HL-60/S4 (cell line): ENCODE measurements around the gene CEND1.
"Not testable (repeated sequence)": the region's sequence is repeated elsewhere in the genome, so short reads cannot be mapped to it uniquely, and the experiment has no call there.

ENCODE experiments used
- in situ Hi-C: fragments of 300-500 bp; cut with MboI; formaldehyde crosslinking; loops from 2 replicates; pipeline ENCODE4 v1.14.3; 2022; ENCODE audit warnings: low sequenced_read_pairs

Gene CEND1

DNA sequence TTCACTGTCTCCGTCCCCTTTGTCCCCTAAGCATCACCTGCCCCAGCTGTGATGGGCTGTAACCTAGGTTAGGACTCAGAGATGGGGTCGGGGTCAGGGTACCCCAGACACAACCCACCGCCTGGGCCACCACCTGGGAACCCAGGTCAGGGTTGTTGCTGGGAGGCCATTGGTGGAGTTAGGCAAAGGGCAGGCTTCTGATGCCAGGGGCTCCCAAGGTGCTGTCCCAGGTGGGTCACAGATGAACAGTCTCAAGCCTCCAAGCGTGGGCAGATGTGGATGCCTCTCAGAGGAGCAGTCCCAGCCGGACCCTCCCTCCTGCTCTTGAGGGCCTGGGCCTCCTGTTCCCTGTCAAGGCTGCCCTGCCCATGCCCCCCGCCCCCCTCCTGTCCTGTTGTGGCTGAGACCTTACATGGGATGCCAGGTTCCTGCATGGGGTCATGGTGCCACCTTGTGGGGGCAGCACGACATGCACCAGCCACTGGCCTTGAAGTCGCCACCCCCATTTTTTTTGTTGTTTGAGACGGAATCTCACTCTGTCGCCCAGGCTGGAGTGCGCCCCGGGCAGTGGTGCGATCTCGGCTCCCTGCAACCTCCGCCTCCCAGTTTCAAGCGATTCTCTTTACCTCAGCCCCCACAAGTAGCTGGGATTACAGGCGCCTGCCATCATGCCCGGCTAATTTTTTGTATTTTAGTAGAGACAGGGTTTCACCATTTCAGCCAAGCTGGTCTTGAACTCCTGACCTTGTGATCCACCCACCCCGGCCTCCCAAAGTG is 24.7 kb downstream of the CEND1 start:
- in situ Hi-C loops: no loop called here

DNA sequence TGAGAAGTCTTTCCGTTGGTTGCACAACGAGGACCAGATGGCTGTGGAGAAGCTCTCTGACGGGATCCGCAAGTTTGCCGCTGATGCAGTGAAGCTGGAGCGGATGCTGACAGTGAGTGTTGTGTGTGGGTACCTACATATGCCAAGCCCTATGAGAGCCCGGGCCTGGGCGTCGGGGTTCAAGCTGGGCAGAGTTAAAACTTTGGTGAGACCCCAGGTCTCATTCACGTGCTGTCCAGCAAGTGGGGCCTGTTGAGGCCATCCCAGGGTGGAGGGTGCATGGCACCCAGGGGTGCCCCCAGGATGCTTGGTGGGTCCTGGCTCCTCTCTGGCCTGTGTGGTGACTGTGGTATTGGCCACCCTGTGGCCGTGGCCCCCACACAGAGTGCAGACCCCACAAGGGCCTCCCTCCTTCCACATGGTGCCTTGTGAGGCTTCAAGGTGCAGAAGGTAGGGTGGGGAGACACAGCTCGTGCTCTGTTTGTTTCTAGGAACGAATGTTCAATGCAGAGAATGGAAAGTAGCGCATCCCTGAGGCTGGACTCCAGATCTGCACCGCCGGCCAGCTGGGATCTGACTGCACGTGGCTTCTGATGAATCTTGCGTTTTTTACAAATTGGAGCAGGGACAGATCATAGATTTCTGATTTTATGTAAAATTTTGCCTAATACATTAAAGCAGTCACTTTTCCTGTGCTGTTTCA is 25.4 kb downstream of the CEND1 start:
- in situ Hi-C loops: no loop called here

DNA sequence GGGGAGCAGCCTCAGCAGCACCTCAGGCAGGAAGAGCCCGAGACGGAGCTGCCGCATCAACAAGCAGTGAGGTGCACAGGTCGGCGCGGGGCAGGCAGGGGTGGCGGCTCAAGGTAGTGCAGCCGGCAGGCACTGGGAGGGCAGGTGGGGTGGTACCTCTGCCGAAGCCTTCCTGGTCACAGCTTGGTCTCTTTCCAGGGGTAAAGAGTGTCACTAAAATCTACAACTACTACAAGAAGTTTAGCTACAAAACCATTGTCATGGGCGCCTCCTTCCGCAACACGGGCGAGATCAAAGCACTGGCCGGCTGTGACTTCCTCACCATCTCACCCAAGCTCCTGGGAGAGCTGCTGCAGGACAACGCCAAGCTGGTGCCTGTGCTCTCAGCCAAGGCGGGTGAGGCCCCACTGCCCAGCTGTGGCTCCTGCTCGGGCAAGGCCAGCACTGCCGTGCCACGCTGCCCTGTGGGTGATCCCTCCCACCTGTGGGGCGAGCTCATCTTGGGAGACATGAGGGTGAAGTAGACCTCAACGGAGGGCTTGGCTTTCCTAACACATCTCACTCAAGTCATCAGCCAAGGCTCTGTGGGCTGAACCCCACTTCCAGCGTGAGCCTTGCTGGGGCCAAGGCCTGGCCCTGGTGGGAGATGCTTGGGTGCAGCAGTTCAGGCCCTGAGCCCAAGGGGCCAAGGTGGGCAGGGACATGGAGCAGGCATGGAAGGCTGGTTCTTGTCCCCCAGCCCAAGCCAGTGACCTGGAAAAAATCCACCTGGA is 26.2 kb downstream of the CEND1 start:
- in situ Hi-C loops: no loop called here

DNA sequence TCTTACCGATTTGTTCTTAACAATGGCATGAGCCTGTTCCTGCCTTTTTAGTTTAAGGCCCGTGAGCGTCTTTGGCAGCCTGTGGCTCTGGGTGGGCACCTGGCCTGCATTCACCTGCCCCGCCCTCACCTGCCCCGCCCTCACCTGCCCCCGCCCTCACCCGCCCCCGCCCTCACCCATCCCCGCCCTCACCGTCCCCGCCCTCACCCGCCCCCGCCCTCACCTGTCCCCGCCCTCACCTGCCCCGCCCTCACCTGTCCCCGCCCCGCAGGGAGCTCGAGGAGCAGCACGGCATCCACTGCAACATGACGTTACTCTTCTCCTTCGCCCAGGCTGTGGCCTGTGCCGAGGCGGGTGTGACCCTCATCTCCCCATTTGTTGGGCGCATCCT is 26.8 kb downstream of the CEND1 start:
- in situ Hi-C loops: no loop called here

DNA sequence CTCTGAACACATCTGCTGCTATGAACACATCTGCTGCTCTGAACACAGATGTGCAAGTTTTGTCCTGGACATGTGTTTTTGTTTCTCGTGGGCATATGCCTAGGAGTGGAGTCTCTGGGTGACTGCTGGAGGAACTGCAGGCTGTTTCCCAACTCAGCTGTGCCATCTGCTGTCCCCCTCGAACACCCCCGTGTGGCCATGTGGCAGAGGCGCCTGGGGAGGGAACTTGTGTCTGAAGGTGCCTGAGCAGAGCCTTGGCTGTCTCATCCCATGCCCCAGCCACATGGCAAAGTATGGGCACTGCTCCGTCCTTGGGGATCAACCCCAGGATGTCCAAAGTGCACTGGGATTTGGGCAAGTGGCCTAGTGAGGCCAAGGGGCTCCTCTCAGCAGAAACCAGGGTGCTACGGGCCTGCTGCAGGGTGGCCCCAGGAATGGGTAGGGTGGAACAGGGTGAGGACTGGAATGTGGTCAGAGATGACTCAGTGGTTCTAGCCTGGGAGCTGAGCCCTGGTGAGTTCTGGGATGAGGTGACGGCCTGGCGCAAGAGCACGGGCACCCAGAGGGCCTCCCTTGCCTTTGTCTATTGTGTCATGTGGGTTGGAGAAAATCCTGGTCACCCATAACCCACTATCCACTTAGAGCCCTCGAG is 27.3 kb downstream of the CEND1 start:
- in situ Hi-C loops: no loop called here

DNA sequence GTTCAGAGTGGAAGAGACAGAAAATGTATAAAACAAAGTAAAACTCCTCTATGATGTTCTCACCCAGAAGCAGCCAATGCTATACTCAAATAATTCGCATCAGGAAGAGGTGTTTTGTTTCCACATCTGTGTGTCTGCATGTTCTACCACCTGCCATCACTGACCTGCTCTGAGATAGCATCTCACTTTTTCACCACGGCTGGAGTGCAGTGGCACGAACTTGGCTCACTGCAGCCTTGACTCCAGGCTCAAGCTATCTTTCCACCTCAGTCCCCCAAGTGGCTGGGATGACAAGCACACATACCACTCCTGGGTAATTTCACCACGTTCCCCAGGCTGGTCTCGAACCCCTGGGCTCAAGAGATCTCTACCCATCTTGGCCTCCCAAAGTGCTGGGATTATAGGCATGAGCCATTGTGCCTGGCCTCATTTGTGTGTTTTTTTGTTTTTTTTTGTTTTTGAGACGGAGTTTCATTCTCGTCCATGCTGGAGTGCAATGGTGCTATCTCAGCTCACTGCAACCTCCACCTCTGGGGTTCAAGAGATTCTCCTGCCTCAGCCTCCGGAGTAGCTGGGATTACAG is 28.3 kb downstream of the CEND1 start:
- in situ Hi-C loops: no loop called here

DNA sequence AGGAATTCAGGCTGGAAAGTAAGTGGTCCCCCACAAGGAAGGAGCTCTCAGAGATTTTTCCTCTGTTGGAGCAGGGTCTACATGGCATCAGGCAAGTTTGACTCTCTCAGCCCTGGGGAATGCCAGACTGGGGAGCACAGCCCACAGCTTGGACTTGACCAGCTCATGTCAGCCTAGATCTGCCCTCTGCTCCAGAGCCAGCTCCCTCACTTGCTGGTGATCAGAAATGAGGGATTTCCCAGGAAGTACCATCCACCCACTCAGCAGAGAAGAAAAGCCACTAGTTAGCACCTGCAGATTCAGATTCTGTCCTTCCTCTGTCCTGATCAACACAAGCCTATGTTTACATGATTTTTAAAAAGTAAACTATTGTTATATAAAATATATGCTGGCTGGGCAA is 29.7 kb downstream of the CEND1 start:
- in situ Hi-C loops: no loop called here

DNA sequence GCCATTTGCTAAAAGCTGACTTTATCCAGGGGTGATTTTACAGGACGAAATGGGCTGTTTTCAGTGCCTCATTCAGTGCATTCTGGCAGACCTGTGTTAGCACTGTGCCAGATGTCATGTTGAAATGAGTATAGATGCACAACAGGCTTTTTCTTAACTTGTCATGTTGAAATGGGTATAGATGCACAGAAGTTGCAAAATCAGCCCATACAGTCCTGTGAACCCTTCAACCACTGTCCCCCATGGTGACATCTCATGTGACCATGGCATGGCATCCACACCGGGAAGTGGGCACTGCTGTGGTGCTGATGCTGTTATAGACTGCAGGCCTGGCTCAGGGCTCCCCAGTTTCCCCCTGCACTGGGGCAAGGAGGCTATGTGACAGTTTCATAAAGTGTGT is 40.2 kb downstream of the CEND1 start:
- in situ Hi-C loops: no loop called here

DNA sequence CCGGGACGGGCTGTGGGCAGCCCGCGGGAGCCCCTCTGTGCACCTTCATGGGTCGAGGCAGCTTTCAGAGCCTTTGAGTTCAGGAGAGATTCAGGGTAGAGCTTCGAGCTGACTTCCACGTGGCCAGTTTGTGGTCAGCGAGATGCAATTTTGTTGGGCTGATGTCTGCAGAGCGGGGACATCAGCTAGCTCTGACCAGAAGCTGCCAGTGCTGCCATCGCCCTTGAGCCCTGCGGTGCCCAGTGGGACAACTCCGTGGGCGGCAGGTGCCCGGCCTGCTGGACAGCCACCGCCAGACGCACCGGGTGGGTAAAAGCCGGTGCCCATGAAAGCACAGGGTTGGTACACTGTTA is 41.9 kb downstream of the CEND1 start:
- in situ Hi-C loops: no loop called here

DNA sequence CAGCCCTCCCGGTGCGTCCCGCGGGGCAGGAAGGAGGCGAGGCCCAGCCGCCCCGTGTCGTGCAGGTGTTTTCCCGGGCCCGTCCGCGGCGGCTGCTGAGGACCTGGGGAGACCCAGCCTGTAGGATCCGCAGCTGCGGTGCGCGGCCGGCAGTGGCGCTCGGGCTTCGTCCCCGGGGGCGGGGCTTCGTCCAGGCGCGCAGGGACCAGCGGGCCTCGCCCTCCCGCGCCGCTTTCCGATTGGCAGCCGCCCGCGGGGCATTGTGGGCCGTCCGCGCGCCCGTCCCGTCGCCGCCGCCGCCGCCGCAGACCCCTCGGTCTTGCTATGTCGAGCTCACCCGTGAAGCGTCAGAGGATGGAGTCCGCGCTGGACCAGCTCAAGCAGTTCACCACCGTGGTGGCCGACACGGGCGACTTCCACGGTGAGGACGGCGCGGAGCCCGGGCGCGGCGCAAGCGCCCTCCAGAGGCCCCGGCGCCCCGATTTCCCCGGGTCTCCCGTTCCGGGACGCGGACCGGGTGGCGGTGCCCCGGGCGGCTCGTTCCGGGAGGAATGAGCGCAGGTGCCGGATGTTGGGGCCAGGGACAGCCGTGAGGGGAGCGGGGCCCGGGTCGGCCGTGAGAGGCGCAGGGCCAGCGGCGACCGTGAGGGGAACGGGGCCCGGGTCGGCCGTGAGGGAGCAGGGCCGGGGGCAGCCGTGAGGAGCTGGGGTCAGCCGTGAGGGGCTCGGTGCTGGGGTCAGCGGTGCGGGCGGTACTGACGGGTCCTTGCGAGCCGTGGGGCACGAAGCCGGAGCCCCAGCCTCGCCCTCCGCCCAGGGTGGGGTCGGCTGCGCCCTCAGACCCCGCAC is 42.5 kb downstream of the CEND1 start, which contains the start of gene TALDO1:
Gene TALDO1, plus strand, starts transcription at position 307 of the 849 bp plus-strand sequence. Its CDS starts 18 bp downstream, at position 325.
- in situ Hi-C loops: no loop called here

DNA sequence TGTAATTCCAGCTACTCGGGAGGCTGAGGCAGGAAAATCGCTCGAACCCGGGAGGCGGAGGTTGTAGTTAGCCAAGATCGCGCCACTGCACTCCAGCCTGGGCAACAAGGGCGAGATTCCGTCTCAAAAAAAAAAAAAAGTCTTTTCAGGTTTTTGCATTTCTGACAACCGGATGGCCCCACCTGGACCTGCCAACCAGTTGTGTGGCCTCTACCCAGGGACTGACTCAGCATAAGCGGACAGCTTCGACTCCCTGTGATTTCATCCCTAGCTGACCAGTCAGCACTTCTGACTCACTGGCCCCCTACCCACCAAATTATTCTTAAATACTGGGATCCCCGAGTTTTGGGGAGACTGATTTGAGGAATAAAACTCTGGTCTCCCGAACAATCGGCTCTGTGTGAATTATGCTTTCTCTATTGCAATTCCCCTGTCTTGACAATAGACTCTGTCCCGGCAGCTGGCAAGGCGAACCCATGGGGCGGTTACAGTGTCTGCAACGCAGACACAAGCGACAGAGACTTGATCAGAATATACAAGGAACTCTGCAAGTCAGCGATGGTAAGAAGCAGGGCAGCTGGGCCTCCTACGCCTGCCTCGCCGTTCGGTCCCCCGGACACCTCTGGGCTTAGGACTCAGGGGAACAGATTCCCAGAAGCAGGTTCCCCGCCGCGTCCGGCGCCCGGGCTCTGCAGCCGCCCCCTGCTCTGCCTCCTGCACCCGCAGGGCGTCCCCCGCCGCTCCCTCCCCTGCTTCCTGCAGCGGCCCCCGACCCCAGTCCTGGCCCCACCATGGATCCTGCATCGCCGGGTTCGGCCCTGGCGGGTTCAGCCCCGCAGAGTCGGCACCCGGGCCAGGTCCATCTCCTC is 43.4 kb downstream of the CEND1 start:
- in situ Hi-C loops: no loop called here

DNA sequence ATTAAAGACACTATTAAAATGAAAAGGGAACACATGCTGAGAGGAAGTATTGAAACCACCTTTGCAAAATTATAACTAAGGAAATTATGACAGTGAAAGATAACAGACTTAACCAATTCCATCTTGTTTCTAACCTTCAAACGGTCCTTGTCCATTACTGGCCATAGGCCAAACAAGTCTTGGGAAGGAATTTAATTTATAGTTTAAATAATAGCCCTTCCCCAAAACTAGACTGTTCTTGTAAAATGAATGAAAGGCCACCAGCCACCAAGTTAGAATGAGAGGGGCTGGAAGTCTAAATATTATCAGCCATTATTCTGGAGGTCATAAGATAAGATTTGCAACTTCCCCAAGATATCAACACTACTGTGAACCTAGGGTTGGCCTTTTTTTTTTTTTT is 44.5 kb downstream of the CEND1 start:
- in situ Hi-C loops: no loop called here

DNA sequence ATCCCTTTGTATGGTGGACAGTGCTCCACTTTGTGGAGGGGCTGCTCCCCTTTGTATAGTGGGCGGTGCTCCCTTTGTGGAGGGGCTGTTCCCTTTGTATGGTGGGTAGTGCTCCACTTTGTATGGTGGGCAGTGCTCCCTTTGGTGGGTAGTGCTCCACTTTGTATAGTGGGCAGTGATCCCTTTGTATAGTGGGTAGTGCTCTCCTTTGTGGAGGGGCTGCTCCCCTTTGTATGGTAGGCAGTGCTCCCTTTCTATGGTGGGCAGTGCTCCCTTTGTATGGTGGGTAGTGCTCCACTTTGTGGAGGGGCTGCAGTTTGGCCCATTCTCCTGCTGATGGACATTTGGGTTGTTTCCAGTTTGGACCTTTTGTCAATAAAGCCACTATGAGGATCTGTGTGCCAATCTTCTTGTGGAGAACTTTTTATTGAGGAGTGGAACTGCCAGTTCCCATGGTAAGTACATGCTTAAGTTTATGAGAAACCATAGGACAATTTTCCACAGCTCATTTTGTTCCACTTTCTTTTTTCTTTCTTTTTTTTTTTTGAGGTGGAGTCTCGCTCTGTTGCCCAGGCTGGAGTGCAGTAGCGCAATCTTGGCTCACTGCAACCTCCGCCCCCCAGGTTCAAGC is 47.2 kb downstream of the CEND1 start:
- in situ Hi-C loops: no loop called here

DNA sequence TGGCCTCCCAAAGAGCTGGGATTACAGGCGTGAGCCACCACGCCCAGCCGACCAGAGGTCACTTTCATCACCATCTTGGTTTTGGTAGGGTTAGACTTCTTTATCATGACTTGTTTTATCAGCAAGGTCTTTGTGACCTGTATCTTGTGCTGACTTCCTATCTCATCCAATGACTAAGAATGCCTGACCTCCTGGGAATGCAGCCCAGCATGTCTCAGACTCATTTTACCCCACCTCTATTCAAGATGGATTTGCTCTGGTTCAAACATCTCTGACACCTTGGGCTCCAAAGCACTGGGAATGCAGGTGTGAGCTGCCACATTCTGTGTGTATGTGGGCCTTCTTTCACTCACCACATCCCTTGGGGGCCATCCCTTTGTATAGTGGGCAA is 47.7 kb downstream of the CEND1 start:
- in situ Hi-C loops: no loop called here

DNA sequence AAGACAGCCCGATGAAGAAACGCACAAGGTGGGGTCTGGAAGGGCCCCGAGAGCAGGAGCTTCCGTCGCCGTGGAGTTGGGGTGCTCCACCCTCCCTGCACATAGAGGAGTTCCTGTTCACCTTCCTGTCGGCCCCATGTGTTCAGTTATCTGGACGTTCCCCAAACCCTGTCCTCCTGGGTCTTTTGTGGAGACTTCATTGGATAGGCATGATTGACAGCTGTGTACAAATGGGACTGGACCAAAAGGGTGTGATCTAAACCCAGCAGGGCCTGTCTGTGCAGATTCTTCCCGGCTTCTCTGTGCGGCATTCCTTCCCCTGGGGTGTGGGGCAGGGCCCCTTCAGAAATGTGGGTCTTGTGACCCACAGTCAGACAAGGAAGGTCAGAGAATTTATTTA is 52.0 kb downstream of the CEND1 start:
- in situ Hi-C loops: not testable (repeated sequence)

DNA sequence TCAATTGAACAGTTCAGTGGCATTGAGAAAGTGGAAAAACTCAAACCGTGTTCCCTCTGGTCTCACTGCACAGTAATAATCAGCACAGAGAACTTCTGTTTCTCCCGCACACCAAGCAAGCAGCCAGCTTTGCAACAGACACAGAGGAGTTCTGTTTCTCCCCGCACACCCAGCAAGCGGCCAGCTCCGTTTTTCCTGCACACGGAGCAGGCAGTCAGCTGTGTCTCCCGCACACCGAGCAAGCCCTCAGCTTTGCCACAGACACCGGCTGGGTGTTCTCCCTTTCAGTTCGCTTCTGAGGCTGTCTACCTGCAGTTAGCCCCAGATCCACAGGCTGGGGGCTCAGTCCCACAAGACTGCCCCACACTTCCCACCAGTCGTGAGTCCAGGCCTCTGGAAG is 52.5 kb downstream of the CEND1 start:
- in situ Hi-C loops: no loop called here
